EH (cell line): ENCODE data around the gene KRTAP9-4.
"Not testable (repeated sequence)": the region's sequence is repeated elsewhere in the genome, so short reads cannot be mapped to it uniquely, and the experiment has no call there.

ENCODE experiments used
- DNase-seq: peaks from one replicate; pipeline ENCODE4 v3.0.0-alpha.2; 2015; ENCODE audit warnings: low read depth

KRTAP9-4 gene, protein sequence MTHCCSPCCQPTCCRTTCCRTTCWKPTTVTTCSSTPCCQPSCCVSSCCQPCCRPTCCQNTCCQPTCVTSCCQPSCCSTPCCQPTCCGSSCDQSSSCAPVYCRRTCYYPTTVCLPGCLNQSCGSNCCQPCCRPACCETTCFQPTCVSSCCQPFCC

DNA sequence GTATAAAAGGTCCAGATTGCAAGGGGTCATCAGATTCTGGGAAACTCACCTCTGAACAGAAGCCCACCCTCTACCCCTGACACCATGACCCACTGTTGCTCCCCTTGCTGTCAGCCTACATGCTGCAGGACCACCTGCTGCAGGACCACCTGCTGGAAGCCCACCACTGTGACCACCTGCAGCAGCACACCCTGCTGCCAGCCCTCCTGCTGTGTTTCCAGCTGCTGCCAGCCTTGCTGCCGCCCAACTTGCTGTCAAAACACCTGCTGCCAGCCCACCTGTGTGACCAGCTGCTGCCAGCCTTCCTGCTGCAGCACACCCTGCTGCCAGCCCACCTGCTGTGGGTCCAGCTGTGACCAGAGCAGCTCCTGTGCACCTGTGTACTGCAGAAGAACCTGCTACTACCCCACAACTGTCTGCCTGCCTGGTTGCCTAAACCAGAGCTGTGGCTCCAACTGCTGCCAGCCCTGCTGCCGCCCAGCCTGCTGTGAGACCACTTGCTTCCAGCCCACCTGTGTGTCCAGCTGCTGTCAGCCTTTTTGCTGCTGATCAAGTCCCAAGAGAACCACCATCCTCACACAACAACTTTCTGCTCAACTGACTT is at the start of gene KRTAP9-4:
Gene KRTAP9-4 (plus strand): TSS at position 51 of the 604 bp plus-strand sequence. CDS start 34 bp downstream, at position 85.
- not testable (repeated sequence) for DNase-seq

DNA sequence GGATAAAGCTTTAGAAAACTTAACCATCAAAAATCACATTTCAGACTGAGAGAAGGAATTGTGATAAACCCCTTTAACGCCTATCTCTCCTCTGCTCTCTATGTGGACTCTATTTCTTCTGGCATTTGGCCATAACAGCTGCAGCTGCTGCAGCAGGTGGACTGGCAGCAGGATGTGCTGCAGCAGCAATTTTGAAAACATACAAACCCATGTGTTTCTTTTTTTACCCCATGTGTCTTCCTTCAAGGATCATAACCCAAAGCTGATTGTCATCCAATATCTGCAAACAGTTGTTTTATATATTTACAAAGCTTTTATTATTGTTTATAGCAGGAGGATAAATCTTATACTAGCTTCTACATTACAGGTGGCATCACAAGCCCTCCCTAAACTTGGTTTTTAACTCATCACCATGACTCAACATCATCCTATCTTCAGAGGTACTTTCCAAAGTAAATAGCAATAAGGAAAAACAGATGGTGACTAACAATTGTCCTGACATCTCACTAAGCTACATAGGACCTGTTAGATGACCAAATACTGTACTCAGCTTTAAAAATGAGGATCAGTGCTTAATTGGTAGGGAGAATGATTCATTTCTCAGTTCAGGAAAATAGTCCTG is 37.5 kb upstream of the KRTAP9-4 start:
- DNase-seq, result peak; percentile 69

DNA sequence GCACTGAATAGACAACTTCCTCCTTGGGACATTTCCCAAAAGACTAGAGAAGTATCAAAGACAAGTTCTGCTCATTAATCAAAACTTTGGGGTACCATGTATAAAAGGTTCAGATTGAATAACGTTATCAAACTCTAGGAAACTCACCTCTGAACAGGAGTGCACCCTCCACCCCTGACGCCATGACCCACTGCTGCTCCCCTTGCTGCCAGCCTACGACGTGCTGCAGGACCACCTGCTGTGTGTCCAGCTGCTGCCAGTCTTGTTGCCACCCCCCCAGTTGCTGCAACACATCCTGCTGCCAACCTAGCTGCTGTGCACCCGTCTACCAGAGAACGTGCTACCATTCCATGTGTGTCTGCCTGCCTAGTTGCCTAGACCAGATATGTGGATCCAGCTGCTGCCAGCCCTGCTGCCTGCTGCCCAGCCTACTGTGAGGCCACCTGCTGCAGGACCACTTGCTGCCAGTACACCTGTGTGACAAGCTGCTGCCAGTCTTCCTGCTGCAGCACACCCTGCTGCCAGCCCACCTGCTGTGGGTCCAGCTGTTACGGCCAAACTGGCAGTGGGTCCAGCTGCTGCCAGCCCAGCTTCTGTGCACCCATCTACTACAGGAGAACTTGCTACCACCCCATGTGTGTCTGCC is 36.8 kb upstream of the KRTAP9-4 start:
- DNase-seq, result no peak

DNA sequence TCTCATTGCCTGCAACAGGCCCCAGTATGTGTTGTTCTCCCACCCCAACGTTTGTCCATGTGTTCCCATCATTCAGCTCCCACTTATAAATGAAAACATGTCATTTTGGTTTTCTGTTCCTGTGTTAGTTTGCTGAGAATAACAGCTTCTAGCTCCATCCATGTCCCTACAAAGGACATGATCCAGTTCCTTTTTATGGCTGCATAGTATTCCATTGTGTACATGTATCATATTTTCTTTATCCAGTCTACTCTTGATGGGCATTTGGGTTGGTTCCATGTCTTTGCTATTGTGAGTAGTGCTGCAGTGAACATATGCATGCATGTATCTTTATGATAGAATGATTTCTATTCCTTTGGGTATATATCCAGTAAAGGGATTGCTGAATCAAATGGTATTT is 33.8 kb upstream of the KRTAP9-4 start:
- DNase-seq, result no peak

DNA sequence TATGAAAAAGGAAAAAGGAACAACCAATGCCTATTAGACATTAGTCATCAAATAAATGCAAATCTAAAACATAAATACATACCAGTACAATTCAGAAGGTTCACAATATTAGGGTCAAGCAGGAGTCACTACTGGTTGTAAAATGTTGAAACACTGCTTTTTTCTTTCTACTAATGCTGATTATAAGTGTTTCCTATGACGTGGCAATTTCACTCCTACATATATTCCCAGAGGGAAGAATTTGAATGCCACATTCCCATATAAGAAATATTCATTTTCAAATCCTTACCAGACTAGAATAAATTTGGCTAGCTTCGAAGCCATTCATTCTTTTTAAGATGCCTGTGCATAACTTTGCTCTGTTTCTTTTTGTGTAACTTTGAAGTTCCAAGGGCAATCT is 25.7 kb upstream of the KRTAP9-4 start:
- DNase-seq, result peak; percentile 53

DNA sequence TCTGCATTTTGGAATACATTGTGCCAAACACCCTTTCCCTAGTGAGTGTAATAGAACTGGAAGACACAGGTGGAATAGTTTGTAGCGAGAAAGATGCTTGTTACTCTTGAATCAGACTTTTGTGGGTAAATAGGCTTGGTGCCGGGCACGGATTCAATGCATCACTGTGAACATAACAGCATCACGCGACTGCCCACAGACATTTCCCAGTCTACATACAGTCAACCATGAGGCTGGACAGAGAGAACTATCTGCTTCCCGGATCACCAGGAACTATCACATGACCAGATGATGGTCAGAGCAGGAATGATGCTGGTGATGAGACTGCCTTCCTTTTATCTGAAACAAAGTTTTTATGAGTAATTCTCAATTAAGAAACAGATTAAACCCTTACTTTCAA is 23.4 kb upstream of the KRTAP9-4 start:
- DNase-seq, result no peak

DNA sequence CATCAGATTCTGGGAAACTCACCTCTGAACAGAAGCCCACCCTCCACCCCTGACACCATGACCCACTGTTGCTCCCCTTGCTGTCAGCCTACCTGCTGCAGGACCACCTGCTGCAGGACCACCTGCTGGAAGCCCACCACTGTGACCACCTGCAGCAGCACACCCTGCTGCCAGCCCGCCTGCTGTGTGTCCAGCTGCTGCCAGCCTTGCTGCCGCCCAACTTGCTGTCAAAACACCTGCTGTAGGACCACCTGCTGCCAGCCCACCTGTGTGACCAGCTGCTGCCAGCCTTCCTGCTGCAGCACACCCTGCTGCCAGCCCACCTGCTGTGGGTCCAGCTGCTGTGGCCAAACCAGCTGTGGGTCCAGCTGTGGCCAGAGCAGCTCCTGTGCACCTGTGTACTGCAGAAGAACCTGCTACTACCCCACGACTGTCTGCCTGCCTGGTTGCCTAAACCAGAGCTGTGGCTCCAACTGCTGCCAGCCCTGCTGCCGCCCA is 22.8 kb upstream of the KRTAP9-4 start, which contains the start of gene KRTAP9-2:
Gene KRTAP9-2 (plus strand): TSS at position 51 of the 498 bp plus-strand sequence. CDS start 7 bp downstream, at position 58.
- DNase-seq, result not testable (repeated sequence)

DNA sequence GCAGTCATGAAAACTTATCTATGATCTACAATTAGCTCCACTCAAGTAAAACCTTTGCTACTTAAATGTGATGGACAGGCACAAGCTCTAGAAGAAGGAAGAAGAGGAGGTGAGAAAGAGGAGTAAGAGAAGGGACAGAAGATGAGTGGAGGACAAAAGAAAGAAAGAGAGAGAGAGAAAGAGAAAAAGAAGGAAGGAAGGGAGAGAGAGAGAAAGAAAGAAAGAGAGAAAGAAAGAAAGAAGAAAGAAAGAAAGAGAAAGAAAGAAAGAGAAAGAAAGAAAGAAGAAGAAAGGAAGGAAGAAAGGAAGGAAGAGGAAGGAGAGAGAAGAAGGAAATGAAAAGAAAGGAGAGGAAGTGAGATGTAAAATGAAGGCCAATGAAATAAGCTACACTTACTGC is 19.4 kb upstream of the KRTAP9-4 start:
- no peak for DNase-seq

DNA sequence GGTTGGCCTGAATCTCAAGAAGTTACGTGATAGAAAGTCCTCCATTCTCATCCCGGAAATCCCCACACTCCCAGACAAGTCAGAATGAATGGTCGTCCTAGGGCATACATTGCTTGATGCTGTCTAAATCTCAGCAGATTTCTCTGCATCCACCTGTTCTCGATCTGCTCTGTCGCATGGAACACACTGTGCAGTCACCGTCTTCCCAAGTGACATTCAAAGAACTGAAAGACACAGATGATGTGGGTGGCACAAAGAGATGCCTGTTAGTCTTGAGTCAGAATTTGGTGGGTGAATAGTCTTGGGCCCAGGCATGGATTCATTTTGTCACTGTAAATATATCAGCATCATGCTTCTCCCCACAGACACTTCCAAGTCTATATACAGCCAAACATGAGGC is 17.8 kb upstream of the KRTAP9-4 start:
- no peak for DNase-seq

DNA sequence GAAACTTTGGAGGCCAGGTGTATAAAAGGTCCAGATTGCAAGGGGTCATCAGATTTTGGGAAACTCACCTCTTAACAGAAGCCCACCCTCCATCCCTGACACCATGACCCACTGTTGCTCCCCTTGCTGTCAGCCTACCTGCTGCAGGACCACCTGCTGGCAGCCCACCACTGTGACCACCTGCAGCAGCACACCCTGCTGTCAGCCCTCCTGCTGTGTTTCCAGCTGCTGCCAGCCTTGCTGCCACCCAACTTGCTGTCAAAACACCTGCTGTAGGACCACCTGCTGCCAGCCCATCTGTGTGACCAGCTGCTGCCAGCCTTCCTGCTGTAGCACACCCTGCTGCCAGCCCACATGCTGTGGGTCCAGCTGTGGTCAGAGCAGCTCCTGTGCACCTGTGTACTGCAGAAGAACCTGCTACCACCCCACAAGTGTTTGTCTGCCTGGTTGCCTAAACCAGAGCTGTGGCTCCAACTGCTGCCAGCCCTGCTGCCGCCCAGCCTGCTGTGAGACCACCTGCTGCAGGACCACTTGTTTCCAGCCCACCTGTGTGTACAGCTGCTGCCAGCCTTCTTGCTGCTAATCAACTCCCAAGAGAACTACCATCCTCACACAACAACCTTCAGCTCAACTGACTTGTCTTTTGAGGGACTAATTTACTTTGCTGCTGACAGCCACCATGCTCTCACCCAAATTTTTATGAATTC is 16.9 kb upstream of the KRTAP9-4 start, which contains the start of gene KRTAP9-3:
Gene KRTAP9-3 (plus strand): TSS at position 51 of the 707 bp plus-strand sequence. CDS start 53 bp downstream, at position 104.
- DNase-seq, result not testable (repeated sequence)

DNA sequence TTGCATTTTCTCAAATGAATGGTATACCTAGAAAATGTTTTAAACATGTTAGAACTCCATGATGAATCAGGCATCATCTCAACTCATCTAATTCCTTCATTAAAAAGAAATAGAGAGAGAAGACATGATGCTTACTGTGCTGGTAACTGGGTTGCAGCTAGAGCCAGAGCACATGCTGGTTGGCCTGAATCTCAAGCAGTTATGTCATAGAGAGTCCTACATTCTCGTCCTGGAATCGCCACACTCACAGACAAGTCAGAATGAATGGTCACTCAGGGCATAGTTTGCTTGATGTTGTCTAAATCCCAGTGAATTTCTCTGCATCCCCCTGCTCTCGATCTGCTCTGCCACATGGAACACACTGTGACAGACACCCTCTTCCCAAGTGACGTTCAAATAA is 12.4 kb upstream of the KRTAP9-4 start:
- DNase-seq, result not testable (repeated sequence)

DNA sequence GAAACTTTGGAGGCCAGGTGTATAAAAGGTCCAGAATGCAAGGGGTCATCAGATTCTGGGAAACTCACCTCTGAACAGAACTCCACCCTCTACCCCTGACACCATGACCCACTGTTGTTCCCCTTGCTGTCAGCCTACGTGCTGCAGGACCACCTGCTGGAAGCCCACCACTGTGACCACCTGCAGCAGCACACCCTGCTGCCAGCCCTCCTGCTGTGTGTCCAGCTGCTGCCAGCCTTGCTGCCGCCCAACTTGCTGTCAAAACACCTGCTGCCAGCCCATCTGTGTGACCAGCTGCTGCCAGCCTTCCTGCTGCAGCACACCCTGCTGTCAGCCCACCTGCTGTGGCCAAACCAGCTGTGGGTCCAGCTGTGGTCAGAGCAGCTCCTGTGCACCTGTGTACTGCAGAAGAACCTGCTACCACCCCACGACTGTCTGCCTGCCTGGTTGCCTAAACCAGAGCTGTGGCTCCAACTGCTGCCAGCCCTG is 11.5 kb upstream of the KRTAP9-4 start, which contains the start of gene KRTAP9-8:
Gene KRTAP9-8 (plus strand): TSS at position 51 of the 489 bp plus-strand sequence. CDS start 53 bp downstream, at position 104.
- DNase-seq, result not testable (repeated sequence)

DNA sequence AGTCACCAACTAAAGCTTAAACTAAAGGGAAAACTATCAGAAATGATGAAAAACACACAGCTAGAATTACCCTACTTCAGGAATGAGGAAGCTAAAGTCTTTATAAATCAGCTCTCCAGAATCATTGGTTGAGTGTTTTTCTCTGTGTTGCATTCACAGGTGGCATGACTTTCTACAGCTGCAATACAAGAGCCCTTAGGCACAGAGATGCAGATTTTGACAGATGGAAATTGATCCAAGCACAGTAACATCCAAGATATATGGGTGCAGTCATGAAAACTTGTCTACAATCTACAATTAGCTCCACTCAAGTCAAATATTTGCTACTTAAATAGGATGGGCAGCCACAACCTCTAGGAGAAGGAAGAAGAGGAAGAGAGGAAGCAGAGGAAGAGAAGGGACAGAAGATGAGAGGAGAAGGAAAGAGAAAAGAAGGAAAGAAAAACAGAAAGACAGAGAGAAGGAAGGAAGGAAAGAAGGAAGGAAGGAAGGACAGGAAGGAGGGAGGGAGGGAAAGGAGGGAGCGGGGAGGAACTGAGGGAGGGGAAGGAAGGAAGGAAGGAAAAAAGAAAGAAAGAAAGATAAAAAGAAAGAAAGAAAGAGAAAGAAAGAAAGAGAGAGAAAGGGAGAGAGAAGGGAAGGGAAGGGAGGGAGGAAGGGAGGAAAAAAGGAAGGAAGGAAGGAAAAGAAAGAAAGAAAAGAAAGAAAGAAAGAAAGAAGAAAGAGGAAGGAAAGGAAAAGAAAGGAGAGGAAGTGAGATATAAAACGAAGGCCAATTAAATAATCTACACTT is 2.3 kb upstream of the KRTAP9-4 start:
- not testable (repeated sequence) for DNase-seq

DNA sequence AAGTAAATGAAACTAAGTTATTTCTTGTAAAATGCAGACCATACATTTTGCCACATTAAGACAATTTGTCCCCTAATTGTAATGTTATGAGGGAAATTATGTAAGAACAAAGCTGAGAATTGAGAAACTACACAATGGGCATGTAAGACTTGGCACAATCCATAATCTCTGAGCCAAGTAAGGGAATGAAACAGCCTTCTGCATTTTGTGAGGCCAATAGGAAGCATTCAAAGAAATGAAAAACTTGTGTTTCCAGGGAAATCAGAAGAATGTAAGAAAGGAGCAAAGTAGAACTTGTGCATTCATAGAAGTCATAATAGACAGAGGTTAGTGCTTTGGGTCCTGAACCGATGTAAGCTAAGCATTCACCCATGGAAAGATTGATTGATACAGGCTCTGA is 1.8 kb downstream of the KRTAP9-4 start:
- DNase-seq, result no peak

DNA sequence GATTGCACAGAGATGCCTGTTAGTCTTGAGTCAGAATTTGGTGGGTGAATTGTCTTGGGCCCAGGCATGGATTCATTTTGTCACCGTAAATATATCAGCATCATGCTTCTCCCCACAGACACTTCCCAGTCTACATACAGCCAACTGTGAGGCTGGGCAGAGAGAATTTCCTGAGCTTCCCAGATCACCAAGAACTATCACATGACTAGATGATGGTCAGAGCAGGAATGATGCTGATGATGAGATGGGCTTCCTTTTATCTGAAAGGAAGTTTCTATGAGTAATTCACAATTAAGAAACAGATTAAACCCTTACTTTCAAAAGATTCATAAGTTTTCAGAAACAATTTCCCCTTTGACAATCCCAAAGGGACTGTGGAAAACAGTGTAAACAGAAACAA is 5.4 kb downstream of the KRTAP9-4 start:
- peak; percentile 56 for DNase-seq

DNA sequence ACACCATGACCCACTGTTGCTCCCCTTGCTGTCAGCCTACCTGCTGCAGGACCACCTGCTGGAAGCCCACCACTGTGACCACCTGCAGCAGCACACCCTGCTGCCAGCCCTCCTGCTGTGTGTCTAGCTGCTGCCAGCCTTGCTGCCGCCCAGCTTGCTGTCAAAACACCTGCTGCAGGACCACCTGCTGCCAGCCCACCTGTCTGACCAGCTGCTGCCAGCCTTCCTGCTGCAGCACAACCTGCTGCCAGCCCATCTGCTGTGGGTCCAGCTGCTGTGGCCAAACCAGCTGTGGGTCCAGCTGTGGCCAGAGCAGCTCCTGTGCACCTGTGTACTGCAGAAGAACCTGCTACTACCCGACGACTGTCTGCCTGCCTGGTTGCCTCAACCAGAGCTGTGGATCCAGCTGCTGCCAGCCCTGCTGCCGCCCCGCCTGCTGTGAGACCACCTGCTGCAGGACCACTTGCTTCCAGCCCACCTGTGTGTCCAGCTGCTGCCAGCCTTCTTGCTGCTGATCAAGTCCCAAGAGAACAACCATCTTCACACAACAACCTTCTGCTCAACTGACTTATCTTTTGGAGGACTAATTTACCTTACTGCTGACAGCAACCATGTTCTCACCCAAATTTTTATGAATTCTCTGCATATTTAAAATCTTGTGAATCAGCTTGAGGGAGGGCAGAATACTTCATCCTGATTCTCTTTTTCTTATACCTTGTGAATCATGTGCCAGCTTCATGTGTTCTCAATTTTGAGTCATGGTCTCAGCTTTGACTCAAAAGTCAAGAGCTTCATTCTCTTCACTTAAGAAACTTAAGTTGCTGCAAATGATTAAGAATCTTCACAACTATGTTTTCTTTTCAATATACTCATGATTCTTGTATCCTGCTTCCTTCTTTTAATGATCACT is 6.1 kb downstream of the KRTAP9-4 start, which contains the start of gene KRTAP9-9:
Gene KRTAP9-9 (plus strand): TSS at position 4 of the 910 bp plus-strand sequence.
- peak; percentile 49 for DNase-seq

DNA sequence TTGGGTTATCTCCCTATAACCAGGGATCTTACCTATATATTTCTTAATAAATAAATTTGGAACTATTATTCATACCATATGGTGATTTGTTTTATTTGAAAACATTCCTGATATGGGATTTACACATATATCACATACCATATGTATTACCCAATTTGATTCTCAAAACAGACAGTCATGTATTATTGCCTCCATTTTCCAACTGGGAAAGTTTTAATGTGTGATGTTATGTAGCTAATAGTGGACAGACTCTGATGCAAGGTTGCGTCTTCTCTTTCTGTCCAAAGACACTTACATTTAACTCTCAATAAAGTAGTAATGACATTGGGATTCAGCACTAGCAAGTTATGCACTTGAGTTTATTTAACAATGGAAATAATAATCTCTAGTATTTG is 6.8 kb downstream of the KRTAP9-4 start:
- DNase-seq, result peak; percentile 39

DNA sequence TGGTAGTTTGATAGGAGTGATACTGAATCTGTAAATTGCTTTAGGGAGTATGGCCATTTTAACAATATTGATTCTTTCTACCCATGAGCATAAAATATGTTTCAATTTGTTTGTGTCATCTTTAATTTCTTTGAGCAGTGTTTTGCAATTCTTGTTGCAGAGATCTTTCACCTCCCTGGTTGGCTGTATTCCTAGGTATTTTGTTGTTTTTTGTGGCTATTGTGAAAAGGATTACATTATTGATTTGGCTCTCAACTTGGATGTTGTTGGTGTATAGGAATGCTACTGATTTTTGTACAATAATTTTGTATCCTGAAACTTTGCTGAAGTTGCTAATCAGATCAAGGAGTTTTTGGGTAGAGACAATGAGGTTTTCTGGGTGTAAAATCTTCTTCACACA is 8.9 kb downstream of the KRTAP9-4 start:
- no peak for DNase-seq

DNA sequence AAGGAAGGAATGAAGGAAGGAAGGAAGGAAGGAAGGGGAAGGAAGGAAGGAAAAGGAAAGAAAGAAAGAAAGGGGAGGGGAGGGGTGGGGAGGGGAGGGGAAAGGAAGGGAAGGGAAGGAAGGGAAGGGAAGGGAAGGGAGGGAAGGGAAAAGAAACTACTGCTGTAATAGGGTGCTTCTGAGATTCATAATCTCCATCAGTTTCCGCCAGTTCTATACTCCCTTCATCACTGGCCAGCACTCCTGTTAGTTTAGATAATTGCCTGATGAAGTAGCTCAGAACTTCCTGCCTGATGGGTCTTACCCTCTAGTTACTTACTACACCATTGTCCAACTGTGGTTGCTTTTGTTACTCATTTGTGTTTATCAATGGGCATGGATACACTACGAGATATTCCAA is 13.7 kb downstream of the KRTAP9-4 start:
- DNase-seq, result no peak

DNA sequence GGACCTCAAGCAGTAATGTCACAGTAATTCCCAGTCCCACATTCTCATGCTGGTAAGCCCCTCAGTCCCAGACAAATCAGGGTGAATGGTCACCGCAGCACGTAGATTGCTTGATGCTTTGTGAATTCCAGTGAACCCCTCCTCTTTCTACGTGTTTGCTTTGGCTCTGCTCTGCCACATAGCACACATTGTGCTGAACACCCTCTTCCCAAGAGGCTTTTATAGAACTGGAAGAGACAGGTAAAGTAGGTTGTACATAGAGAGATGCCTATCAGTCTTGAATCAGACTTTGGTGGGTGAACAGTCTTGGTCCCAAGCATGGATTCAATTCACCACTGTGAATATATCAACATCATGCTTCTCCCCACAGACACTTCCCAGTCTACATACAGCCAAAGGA is 15.1 kb downstream of the KRTAP9-4 start:
- DNase-seq, result no peak
